GM03348 (cell line): ENCODE results near the gene EGLN1.
"Not testable (repeated sequence)": the region's sequence is repeated elsewhere in the genome, so short reads cannot be mapped to it uniquely, and the experiment has no call there.

Source experiments
- DNase-seq: peaks from one replicate; pipeline ENCODE4 v3.0.0; 2012; ENCODE audit warnings: low spot score

The EGLN1 gene

GRCh38 chr1:231359113-231359512 lies 63.0 kb downstream of the EGLN1 start:
- peak; percentile 80 for DNase-seq

GRCh38 chr1:231357831-231358354 lies 64.2 kb downstream of the EGLN1 start:
- DNase-seq = peak; percentile 74

- no peak for DNase-seq
These were observed 64.8 kb downstream of the EGLN1 start for GRCh38 chr1:231357187-231357772.

GRCh38 chr1:231355171-231355570 lies 66.9 kb downstream of the EGLN1 start:
- no peak for DNase-seq

- DNase-seq = no peak
These were observed 67.6 kb downstream of the EGLN1 start for GRCh38 chr1:231354330-231355020.

GRCh38 chr1:231353086-231353485 lies 69.0 kb downstream of the EGLN1 start:
- no peak for DNase-seq

- DNase-seq = no peak
These were observed 70.3 kb downstream of the EGLN1 start for GRCh38 chr1:231351816-231352215.

GRCh38 chr1:231348856-231349255 lies 73.2 kb downstream of the EGLN1 start:
- DNase-seq = not testable (repeated sequence)

- DNase-seq = no peak
These were observed 73.6 kb downstream of the EGLN1 start for GRCh38 chr1:231348442-231348841.

GRCh38 chr1:231347961-231348360 lies 74.1 kb downstream of the EGLN1 start:
- no peak for DNase-seq

- no peak for DNase-seq
These were observed 81.6 kb downstream of the EGLN1 start for GRCh38 chr1:231340328-231341013.

- peak; percentile 93 for DNase-seq
These were observed 83.6 kb downstream of the EGLN1 start, which contains the start of gene SPRTN for GRCh38 chr1:231338270-231339128. SPRTN (plus strand) TSS chr1:231338293; CDS start chr1:231338384, 91 bp downstream.

GRCh38 chr1:231337472-231338269 lies 84.4 kb downstream of the EGLN1 start, which contains the start of gene EXOC8:
EXOC8 (minus strand) TSS chr1:231337852; CDS start chr1:231337745, 107 bp downstream.
- peak; percentile 99 for DNase-seq

- no peak for DNase-seq
These were observed 85.0 kb downstream of the EGLN1 start for GRCh38 chr1:231337043-231337471.

GRCh38 chr1:231335663-231336602 lies 86.2 kb downstream of the EGLN1 start:
- DNase-seq = no peak

- DNase-seq = no peak
These were observed 87.1 kb downstream of the EGLN1 start for GRCh38 chr1:231334952-231335351.

GRCh38 chr1:231334079-231334666 lies 87.9 kb downstream of the EGLN1 start:
- DNase-seq = no peak

- DNase-seq = no peak
These were observed 89.3 kb downstream of the EGLN1 start for GRCh38 chr1:231332761-231333160.

GRCh38 chr1:231329483-231329882 lies 92.6 kb downstream of the EGLN1 start:
- no peak for DNase-seq
